ENCODE data around the gene ARHGEF33.

GRCh38 chr2:38978296-38978903, 88.7 kb downstream of the ARHGEF33 start:
- TF ChIP-seq CTCF (IDR thresholded peaks at IDR 0.05) = no peak
- no peak for TF ChIP-seq ZFX (IDR thresholded peaks at IDR 0.05; ENCODE audit: borderline replicate concordance)

All from 22Rv1 (cell line).